ENCODE data around the gene KRTAP21-2. TPM values are rescaled to one million over a fixed set of nuclear protein-coding genes. Genes with fewer than 3 reads are reported as not detected.
"Not testable (repeated sequence)": the region's sequence is repeated elsewhere in the genome, so short reads cannot be mapped to it uniquely, and the experiment has no call there.

Gene KRTAP21-2
- total RNA-seq, 4 donors from 2014 or later = not detected

DNA sequence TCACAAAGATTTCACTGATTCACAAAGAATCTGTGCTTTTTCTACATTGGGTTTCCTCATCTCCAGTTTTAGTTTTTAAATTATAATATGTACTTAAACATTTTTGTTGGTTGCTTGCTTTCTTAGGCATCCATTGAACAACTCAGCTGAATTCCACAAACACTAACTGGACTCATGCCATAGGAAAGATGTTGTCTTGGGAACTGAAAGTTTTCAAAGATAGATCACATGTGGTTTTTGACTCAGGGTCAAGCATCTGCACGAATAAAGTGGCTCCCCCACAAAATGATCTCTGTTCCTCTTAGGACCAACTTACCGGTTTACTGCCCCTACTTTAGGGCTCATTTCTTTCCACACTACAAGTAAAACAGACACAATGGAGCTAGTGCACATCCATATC is 11.2 kb upstream of the KRTAP21-2 start:
- no peak for DNase-seq
- intact Hi-C loops (cut with DNase I; ENCODE audit: low total_unique reads) = no loop called here

DNA sequence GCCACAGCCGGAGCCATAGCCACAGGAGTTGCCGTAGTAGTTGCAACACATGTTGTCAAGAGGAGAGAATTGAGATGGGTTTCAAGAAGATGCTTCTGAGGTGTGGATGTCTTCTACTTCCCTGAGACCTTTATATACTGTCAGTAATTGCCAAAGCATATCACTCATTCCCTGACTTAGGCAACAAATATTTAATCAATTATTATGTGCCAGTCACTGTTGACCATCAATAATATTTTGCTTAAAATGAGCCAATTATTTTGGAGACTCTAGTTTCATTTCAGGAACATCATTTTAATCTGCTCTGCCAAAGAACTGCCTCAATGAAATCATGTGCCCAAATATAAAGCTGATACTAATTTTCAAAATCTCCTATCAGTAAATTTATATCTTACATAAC is 8.3 kb upstream of the KRTAP21-2 start, which contains the start of gene KRTAP21-1:
Gene KRTAP21-1 (minus strand): TSS at position 101 of the 400 bp plus-strand sequence. CDS start 50 bp downstream, at position 51.
- DNase-seq; intact Hi-C loops (cut with DNase I; ENCODE audit: low total_unique reads); H3K27ac ChIP-seq; H3K4me3 ChIP-seq; H3K4me1 ChIP-seq; H3K27me3 ChIP-seq; H3K9me3 ChIP-seq; H3K36me3 ChIP-seq: not testable (repeated sequence)

More for the DNA sequence above, 11.2 kb upstream of the KRTAP21-2 start:
- TF ChIP-seq POLR2A (IDR thresholded peaks at IDR 0.05) (no peak), CTCF (IDR thresholded peaks at IDR 0.05) (no peak)
- no peak overlapping the region for H3K4me3 ChIP-seq
- no peaks in the 10 kb centered on the region for H3K27me3 ChIP-seq
- no peaks in the 10 kb centered on the region for H3K36me3 ChIP-seq
- H3K9me3 ChIP-seq = no peaks in the 10 kb centered on the region
- H3K27ac ChIP-seq = no peak overlapping the region
- no peaks in the 10 kb centered on the region for H3K4me1 ChIP-seq

DNA sequence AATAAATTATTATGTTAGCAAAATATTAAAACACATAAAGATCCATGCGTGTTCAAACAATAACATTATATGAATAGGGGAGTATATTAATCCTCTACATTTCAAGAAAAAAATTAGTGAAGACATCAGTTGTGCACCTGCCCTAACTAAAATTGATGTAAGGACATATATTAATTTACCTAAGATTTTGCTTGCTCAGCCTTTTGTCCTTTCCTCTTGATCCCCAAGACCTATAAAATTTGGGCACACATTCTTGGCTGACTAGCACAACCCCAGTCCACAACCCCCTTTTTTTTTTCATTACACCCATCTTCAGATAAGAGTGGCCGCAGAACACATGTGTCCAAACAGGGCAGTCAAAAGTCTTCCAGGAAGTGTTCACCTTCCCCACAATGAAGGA is 6.6 kb downstream of the KRTAP21-2 start:
- TF ChIP-seq CTCF (IDR thresholded peaks at IDR 0.05) (no peak), POLR2A (IDR thresholded peaks at IDR 0.05) (no peak)
- H3K27ac ChIP-seq = no peak overlapping the region
- intact Hi-C loops (cut with DNase I; ENCODE audit: low total_unique reads) = no loop called here
- no peak for DNase-seq
- no peaks in the 10 kb centered on the region for H3K36me3 ChIP-seq
- no peaks in the 10 kb centered on the region for H3K9me3 ChIP-seq
- H3K4me1 ChIP-seq = no peaks in the 10 kb centered on the region
- H3K4me3 ChIP-seq = no peak overlapping the region
- H3K27me3 ChIP-seq = no peaks in the 10 kb centered on the region

DNA sequence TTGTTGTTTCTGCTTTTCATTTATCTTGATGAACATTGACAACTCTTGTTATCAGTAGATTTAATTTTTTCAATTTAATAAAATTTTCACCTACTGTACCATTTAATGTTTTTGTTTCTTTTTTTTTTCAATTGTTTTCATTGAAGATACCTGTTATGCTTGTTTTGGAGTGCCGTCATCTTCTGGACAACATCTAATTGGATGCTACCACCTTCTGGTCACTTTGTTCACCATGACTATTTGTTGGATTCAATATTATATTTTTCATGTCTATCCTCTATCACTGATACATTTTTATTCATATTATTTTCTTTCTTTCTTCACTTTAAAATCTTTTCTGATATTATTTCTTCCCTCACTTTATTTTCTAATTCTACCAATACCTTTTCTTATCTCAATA is 14.0 kb downstream of the KRTAP21-2 start:
- H3K27ac ChIP-seq = no peak overlapping the region
- H3K36me3 ChIP-seq = no peaks in the 10 kb centered on the region
- no peaks in the 10 kb centered on the region for H3K27me3 ChIP-seq
- no peak for TF ChIP-seq CTCF (IDR thresholded peaks at IDR 0.05)
- no peak for TF ChIP-seq POLR2A (IDR thresholded peaks at IDR 0.05)
- intact Hi-C loops (cut with DNase I; ENCODE audit: low total_unique reads) = no loop called here
- no peak for DNase-seq
- no peak overlapping the region for H3K4me3 ChIP-seq
- H3K4me1 ChIP-seq = no peaks in the 10 kb centered on the region
- no peaks in the 10 kb centered on the region for H3K9me3 ChIP-seq

- H3K9me3 ChIP-seq = no peaks in the 10 kb centered on the region
- no peaks in the 10 kb centered on the region for H3K27me3 ChIP-seq
- H3K36me3 ChIP-seq = no peaks in the 10 kb centered on the region
- intact Hi-C loops (cut with DNase I; ENCODE audit: low total_unique reads) = no loop called here
- no peaks in the 10 kb centered on the region for H3K4me1 ChIP-seq
- TF ChIP-seq POLR2A (IDR thresholded peaks at IDR 0.05) = no peak
- no peak for TF ChIP-seq CTCF (IDR thresholded peaks at IDR 0.05)
- H3K27ac ChIP-seq = no peak overlapping the region
- no peak overlapping the region for H3K4me3 ChIP-seq
- DNase-seq = no peak
Observed at GRCh38 chr21:30726726-30727125, 20.3 kb downstream of the KRTAP21-2 start.

DNA sequence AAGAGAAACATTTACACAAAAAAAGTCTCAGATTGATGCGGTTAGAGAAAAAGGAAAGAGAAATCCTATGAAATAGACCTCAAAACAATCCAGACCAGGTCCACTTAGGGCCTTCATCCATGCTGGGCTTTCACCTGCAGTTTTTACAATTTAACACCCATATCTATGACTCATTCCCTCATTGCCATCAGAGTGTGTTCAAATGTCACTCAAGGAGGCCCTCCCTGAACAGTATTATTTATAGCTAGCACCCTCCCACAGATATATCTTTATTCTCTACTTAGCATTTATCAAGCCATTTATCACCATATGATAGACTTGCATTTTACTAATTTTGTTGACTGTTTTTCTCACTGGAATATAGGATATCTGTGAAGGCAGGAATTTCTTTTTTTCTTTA is 27.7 kb downstream of the KRTAP21-2 start:
- Histone ChIP-seq H3K27ac (no peak overlapping the region), H3K4me3 (no peak overlapping the region), H3K36me3 (no peaks in the 10 kb centered on the region), H3K9me3 (no peaks in the 10 kb centered on the region), H3K27me3 (no peaks in the 10 kb centered on the region), H3K4me1 (no peaks in the 10 kb centered on the region)
- intact Hi-C loops (cut with DNase I; ENCODE audit: low total_unique reads) = no loop called here
- DNase-seq = no peak
- TF ChIP-seq POLR2A (IDR thresholded peaks at IDR 0.05) (no peak), CTCF (IDR thresholded peaks at IDR 0.05) (no peak)

All from uterus (tissue), 4 donors.